Fibroblast of upper back skin (primary cell): ENCODE measurements around the gene CHTOP.

Source experiments
- DNase-seq: peaks from one replicate; pipeline ENCODE4 v3.0.0-alpha.2; 2013

The CHTOP gene

GRCh38 chr1:153613406-153613805, 20.5 kb upstream of the CHTOP start:
- no peak for DNase-seq

GRCh38 chr1:153614189-153614900, 19.5 kb upstream of the CHTOP start:
- DNase-seq: no peak

GRCh38 chr1:153614906-153615305, 19.0 kb upstream of the CHTOP start:
- no peak for DNase-seq

- no peak for DNase-seq
Measured at GRCh38 chr1:153615406-153615805, 18.5 kb upstream of the CHTOP start.

GRCh38 chr1:153616144-153616916, 17.5 kb upstream of the CHTOP start, which contains the start of gene S100A14:
S100A14 (minus strand) TSS chr1:153616325; CDS start chr1:153615858, 467 bp downstream.
- DNase-seq: no peak

GRCh38 chr1:153616917-153617311, 17.0 kb upstream of the CHTOP start:
- no peak for DNase-seq

GRCh38 chr1:153617663-153618062, 16.2 kb upstream of the CHTOP start:
- DNase-seq: no peak

GRCh38 chr1:153619171-153619570, 14.7 kb upstream of the CHTOP start:
- DNase-seq: no peak

- DNase-seq: no peak
Measured at GRCh38 chr1:153623101-153623500, 10.8 kb upstream of the CHTOP start.

GRCh38 chr1:153624965-153625611, 8.8 kb upstream of the CHTOP start:
- no peak for DNase-seq

GRCh38 chr1:153626477-153626903, 7.4 kb upstream of the CHTOP start:
- no peak for DNase-seq

GRCh38 chr1:153626904-153627714, 6.8 kb upstream of the CHTOP start, which contains the start of gene S100A13:
S100A13 (minus strand) TSS chr1:153627505; CDS start chr1:153626472, 1,033 bp downstream.
- DNase-seq: peak; percentile 95

GRCh38 chr1:153627715-153628626, 5.9 kb upstream of the CHTOP start, which contains the start of gene S100A1:
S100A1 (plus strand) TSS chr1:153628434; CDS start chr1:153630522, 2,088 bp downstream.
- DNase-seq: no peak

- no peak for DNase-seq
Measured at GRCh38 chr1:153628638-153629342, 5.1 kb upstream of the CHTOP start.

GRCh38 chr1:153629343-153629665, 4.6 kb upstream of the CHTOP start:
- DNase-seq: no peak

- DNase-seq: no peak
Measured at GRCh38 chr1:153629971-153630370, 3.9 kb upstream of the CHTOP start.

GRCh38 chr1:153630384-153630783, 3.5 kb upstream of the CHTOP start:
- no peak for DNase-seq

GRCh38 chr1:153631047-153632022, 2.5 kb upstream of the CHTOP start:
- DNase-seq: no peak

GRCh38 chr1:153633161-153633753, 609 bp upstream of the CHTOP start:
- DNase-seq: no peak
